ENCODE measurements around the gene AMMECR1. TPM values are rescaled to one million over a fixed set of nuclear protein-coding genes. Genes with fewer than 3 reads are reported as not detected.

The AMMECR1 gene
- total RNA-seq, 1 experiment from 2014 or later = 23.0 TPM

DNA sequence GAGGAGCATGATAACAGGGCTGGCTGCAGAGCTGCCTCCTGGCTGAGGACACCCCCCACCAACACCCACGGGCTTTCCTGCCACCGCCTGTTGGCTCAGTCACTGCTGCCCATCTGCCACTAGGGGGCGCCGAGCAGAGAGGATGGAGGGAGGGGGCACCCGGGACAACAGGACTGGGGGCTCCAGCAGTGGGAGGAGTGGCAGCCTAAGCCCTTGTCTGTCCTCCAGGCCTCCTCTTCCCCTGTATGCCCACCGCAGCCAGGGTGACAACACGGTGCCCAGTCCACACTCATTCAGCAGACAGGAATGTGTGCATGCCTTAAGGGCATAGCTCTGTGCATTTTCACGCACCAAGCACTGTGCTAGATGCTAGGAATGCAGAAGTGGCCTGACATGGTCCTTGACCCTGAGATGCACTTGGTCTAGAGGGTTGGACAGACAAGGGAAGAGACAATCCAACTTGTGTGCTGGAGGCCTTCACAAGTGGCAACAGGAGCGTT lies 149.9 kb downstream of the AMMECR1 start:
- H3K4me3 ChIP-seq (ENCODE audit: low read depth, low read length) = no peak overlapping the region
- POLR2A ChIA-PET = no interaction called here
- Mint-ChIP-seq H3K9me3 (ENCODE audit: unreplicated experiment) (no peaks in the 10 kb centered on the region), H3K27ac (ENCODE audit: unreplicated experiment) (no peak overlapping the region), H3K36me3 (ENCODE audit: insufficient read depth, unreplicated experiment) (peaks cover 13% of the 10 kb centered on the region), H3K4me3 (ENCODE audit: unreplicated experiment) (no peak overlapping the region), H3K27me3 (ENCODE audit: insufficient read depth, unreplicated experiment) (no peaks in the 10 kb centered on the region), H3K4me1 (ENCODE audit: low read depth, unreplicated experiment) (no peaks in the 10 kb centered on the region)
- intact Hi-C loops (cut with micrococcal nuclease; ENCODE audit: unreplicated experiment) = loop anchor here (10.0 kb wide), 1 partner anchor 147 kb away; the partner anchor contains the start of gene AMMECR1
- TF ChIP-seq, protein P1, sequence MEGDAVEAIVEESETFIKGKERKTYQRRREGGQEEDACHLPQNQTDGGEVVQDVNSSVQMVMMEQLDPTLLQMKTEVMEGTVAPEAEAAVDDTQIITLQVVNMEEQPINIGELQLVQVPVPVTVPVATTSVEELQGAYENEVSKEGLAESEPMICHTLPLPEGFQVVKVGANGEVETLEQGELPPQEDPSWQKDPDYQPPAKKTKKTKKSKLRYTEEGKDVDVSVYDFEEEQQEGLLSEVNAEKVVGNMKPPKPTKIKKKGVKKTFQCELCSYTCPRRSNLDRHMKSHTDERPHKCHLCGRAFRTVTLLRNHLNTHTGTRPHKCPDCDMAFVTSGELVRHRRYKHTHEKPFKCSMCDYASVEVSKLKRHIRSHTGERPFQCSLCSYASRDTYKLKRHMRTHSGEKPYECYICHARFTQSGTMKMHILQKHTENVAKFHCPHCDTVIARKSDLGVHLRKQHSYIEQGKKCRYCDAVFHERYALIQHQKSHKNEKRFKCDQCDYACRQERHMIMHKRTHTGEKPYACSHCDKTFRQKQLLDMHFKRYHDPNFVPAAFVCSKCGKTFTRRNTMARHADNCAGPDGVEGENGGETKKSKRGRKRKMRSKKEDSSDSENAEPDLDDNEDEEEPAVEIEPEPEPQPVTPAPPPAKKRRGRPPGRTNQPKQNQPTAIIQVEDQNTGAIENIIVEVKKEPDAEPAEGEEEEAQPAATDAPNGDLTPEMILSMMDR (IDR thresholded peaks at IDR 0.05; ENCODE audit: insufficient read depth in 1 of 2, low read depth in 1 of 2, low read length in 1 of 2, severe bottlenecking in 1 of 2, unreplicated experiment in 1 of 2) = peak; percentile 37 to 39
- CTCF ChIA-PET = interaction anchor here (0.6 to 1.7 kb wide), 3 partner anchors 116 to 233 kb away, joined by 3 to 4 read pairs (median 4); no protein-coding TSS in a partner anchor
- H3K9me3 ChIP-seq = no peaks in the 10 kb centered on the region
- H3K36me3 ChIP-seq (ENCODE audit: control insufficient read depth, insufficient read depth, low read length) = no peaks in the 10 kb centered on the region
- DNase-seq = peak in 1 of 2 experiments; percentile 14
- no peaks in the 10 kb centered on the region for H3K27me3 ChIP-seq (replicated peaks; ENCODE audit: control insufficient read depth, insufficient read depth, low read length)
- no peaks in the 10 kb centered on the region for H3K4me1 ChIP-seq
- BruUV-seq (replicated peaks) = no TSS peak

DNA sequence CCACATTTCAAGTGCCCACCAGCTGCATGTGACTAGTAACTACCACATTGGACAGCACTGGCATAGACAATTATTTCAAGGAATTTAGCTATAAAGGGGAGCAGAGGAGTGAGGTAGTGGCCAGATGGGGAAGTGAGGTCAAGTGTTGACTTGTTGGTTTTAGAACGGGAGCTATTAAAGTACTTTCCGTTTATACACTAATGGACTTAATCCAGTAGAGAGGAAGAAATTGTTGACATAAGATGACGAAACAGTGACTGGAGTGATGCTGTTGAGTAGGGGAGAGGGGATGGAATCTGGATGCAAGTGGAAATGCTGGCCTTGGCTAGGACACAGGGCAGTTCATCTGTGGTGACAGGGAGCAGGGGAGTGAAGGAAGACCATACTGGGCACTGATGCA lies 154.4 kb downstream of the AMMECR1 start:
- Histone ChIP-seq H3K9me3 (no peaks in the 10 kb centered on the region), H3K36me3 (ENCODE audit: control insufficient read depth, insufficient read depth, low read length) (no peaks in the 10 kb centered on the region), H3K27me3 (replicated peaks; ENCODE audit: control insufficient read depth, insufficient read depth, low read length) (no peaks in the 10 kb centered on the region), H3K4me1 (no peaks in the 10 kb centered on the region), H3K4me3 (ENCODE audit: low read depth, low read length) (no peak overlapping the region)
- no peak overlapping the region for H3K4me3 Mint-ChIP-seq (ENCODE audit: unreplicated experiment)
- no peaks in the 10 kb centered on the region for H3K9me3 Mint-ChIP-seq (ENCODE audit: unreplicated experiment)
- peaks cover 7% of the 10 kb centered on the region for H3K4me1 Mint-ChIP-seq (ENCODE audit: low read depth, unreplicated experiment)
- POLR2A ChIA-PET = interaction anchor here (0.6 kb wide), 1 partner anchor 47 kb away, joined by 4 read pairs; no protein-coding TSS in a partner anchor
- no peak overlapping the region for H3K27ac Mint-ChIP-seq (ENCODE audit: unreplicated experiment)
- H3K27me3 Mint-ChIP-seq (ENCODE audit: insufficient read depth, unreplicated experiment) = no peaks in the 10 kb centered on the region
- no peaks in the 10 kb centered on the region for H3K36me3 Mint-ChIP-seq (ENCODE audit: insufficient read depth, unreplicated experiment)
- BruUV-seq (replicated peaks) = no TSS peak
- TF ChIP-seq, protein P1 (IDR thresholded peaks at IDR 0.05; ENCODE audit: insufficient read depth in 1 of 2, low read depth in 1 of 2, low read length in 1 of 2, severe bottlenecking in 1 of 2, unreplicated experiment in 1 of 2) = no peak
- CTCF ChIA-PET = interaction anchor here (0.6 kb wide), 1 partner anchor 11 kb away, joined by 9 read pairs; no protein-coding TSS in a partner anchor
- intact Hi-C loops (cut with micrococcal nuclease; ENCODE audit: unreplicated experiment) = loop anchor here (10.0 kb wide), 1 partner anchor 151 kb away; the partner anchor contains the start of gene AMMECR1
- DNase-seq = no peak

DNA sequence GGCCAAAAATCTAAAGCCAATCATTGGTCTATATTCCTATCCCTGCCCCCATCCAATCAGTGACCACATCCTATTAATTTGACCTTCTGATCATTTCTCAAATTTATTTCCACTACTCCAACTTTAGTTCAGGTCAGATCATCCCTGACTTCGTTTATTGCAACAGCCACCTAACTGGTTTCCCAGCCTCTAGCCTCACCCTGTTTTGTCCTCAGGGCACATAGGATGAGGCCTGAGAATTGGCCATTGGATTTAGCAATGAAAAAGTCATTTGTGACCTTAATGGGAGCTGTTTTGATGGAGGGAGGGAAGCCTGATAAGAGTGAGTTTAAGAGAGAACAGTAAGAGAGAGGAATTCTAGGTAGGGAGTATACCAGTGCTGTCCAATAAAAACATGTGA lies 155.0 kb downstream of the AMMECR1 start:
- Mint-ChIP-seq H3K4me1 (ENCODE audit: low read depth, unreplicated experiment) (peaks cover 7% of the 10 kb centered on the region), H3K27ac (ENCODE audit: unreplicated experiment) (no peak overlapping the region), H3K27me3 (ENCODE audit: insufficient read depth, unreplicated experiment) (no peaks in the 10 kb centered on the region), H3K36me3 (ENCODE audit: insufficient read depth, unreplicated experiment) (no peaks in the 10 kb centered on the region), H3K9me3 (ENCODE audit: unreplicated experiment) (no peaks in the 10 kb centered on the region), H3K4me3 (ENCODE audit: unreplicated experiment) (no peak overlapping the region)
- Histone ChIP-seq H3K4me3 (ENCODE audit: low read depth, low read length) (no peak overlapping the region), H3K36me3 (ENCODE audit: control insufficient read depth, insufficient read depth, low read length) (no peaks in the 10 kb centered on the region), H3K9me3 (no peaks in the 10 kb centered on the region), H3K4me1 (no peaks in the 10 kb centered on the region), H3K27me3 (replicated peaks; ENCODE audit: control insufficient read depth, insufficient read depth, low read length) (no peaks in the 10 kb centered on the region)
- POLR2A ChIA-PET = no interaction called here
- CTCF ChIA-PET = no interaction called here
- no TSS peak for BruUV-seq (replicated peaks)
- intact Hi-C loops (cut with micrococcal nuclease; ENCODE audit: unreplicated experiment) = loop anchor here (10.0 kb wide), 1 partner anchor 152 kb away; the partner anchor contains the start of gene AMMECR1
- TF ChIP-seq, protein P1 (IDR thresholded peaks at IDR 0.05; ENCODE audit: insufficient read depth in 1 of 2, low read depth in 1 of 2, low read length in 1 of 2, severe bottlenecking in 1 of 2, unreplicated experiment in 1 of 2) = no peak
- no peak for DNase-seq
